SHP77 treated with DMSO at 0.1 percent for 48 hours (cell line): ENCODE results near the gene FAM174C.
"Not testable (repeated sequence)": the region's sequence is repeated elsewhere in the genome, so short reads cannot be mapped to it uniquely, and the experiment has no call there.

Source experiments
- DNase-seq: peaks from one replicate; lab custom pipeline; 2025; lab: John Stamatoyannopoulos, UW

FAM174C gene

DNA sequence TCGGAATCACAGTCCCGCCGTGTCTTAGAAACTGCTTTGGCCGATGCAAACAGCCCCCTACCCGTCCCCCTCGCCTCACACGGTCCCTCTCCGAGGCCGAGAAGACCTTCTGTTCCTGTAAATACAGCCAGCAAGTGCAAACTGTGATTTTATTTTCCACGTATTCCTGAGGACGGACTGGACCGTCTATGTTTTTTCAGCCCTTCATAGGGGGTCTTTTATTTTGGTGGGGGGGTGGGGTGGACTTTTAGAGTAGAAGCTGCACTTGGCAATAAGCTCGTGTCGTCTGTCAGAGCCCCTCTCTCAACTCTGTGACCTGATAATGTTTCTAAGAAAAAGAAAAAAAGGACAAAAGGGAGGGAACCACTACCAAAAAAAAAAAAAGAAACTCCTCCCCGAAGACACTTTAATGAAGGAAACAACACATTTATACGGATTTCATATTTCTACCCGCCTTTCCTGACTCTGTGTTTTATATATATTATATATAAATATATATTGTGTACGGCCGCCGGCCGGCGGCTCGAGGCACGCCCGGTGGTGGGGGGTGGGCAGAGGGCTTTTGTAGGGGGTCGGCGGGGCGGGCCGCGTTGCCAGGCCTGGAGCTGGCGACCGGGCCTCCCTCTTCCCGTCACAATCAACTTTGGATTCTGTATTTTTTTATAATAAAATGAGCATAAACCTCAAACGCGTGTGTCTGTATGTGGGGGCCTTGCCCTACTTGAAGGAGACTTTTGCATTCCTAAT is 25.6 kb downstream of the FAM174C start:
- no peak for DNase-seq

DNA sequence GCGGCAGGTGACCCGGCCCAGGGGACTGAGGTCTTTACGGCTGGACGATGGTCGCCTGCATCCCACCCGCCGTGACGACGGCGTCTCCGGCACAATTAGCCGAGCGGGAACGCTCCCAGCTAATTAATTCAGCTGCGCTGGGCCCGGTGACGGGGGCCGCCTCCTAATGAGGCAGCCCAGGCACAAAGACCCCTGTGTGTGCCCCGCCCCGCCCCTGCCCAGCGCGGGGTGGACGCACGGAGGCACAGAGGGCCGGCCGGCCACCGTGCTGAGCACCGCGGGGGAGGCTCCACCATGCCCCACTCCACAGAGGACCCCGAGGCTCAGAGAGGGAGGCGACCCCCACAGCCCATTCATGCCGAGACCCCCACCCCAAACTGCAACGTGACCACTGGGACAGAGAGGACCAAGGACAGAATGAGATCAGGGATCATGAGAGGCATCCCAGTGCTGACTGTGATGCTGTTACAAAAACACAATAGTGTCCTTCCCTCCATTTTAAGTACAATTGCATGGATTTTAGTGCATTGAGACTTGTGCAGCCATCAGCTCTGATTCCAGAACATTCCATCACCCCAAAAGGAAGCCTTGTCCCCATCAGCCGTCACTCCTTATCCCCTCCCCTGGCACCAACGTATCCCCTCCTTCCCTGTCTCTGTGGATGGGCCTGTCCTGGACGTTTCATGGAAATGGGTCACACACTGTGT is 27.4 kb downstream of the FAM174C start:
- no peak for DNase-seq

DNA sequence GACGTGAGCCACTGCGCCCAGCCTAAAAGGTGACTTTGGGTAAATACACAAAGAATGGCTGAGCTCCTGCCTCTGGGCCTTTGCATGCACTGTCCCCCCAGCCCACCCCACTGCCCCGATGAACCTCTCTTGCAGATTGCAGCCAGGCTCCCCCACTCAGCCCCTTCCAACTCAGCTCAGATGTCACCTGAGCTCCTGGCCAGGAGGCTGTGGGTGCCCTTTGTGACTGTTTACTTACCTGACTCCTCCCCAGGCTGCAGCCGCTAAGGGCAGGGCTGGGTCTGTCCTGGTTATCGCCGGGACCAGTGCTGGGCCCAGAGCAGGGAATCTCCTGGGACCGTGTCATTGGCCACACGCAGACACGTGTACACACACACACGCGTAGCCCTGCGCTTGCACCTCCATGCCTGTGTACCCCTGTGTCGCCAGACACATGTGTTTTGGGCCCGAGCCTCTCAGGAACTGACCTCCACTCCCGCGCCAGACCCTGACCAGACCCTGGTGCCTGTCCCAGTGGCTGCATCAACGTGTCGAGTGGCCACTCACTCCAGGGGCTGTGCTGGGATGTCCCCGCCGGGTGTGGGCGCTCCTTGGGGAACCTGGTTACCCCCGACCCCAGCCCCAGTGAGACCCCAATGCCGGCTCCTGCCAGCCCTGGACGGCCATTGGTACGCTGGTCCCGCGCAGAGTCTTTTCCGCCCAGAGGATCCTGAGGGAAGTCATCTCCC is 29.0 kb downstream of the FAM174C start:
- DNase-seq: no peak

DNA sequence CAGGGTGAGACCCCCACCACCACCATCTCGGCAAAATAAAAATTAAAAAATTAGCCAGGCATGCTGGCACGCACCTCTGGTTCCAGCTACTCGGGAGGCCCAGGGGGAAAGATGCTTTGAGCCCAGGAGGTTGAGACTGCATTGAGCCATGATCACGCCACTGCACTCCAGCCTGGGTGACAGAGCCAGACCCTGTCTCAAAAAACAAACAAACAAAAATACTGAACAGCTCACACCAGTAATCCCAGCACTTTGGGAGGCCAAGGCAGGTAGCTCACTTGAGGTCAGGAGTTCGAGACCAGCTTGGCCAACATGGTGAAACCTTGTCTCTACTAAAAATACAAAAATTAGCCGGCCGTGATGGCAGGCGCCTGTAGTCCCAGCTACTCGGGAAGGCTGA is 30.0 kb downstream of the FAM174C start:
- not testable (repeated sequence) for DNase-seq

DNA sequence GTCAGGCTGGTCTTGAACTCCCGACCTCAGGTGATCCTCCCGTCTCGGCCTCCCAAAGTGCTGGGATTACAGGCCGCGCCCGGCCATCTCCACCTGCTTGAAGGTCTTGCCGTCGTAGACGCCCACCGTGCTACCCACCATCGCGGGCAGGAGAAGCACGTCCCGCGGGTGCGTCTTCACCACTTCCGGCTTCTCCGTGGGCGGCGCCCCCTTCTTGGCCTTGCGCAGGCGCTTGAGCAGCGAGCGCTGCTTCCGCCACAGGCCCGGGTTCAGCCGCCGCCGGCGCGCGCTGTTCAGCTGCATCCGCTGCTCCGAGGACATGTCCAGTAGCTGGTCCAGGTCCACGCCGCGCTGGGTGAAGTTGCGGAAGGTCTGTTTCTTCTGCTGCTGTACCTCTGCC is 32.0 kb downstream of the FAM174C start:
- peak; percentile 40 for DNase-seq

DNA sequence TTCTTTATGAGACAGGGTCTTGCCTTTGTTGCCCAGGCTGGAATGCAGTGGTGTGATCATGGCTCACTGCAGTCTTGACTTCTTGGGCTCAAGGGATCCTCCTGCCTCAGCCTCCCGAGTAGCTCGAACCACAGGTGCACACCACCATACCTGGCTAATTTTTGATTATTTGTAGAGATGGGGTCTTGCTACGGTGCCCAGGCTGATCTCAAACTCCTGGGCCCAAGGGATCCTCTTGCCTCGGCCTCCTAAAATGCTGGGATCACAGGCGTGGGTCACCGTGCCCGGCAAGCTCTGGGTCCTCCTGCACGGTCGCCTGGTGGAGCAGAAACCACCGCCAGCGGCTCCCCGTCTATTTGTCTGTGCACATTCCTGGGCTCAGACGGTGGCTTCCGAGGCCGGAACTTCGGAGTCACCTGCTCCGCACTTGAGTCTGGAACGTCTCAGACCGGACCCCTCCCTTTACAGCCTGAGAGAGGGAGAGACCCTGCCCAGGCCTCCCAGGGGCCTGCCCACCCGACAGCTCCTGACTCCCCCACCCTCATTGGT is 32.5 kb downstream of the FAM174C start:
- no peak for DNase-seq

DNA sequence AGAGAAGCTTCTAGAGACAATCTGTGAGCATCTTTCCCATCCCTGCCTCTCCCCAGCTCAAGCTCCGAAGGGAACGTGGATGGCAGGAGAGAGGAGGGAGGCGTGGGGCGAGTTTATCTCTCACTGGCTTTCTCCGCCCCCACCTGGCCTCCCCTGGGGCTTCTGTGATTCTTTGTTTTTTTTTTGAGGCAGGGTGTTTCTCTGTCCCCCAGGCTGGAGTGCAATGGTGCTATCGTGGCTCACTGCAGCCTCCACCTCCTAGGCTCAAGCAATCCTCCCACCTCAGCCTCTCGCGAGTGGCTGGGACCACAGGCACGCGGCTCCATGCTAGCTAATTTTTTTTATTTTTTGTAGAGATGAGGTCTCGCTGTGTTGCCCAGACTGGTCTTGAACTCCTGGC is 33.4 kb downstream of the FAM174C start:
- DNase-seq: no peak

DNA sequence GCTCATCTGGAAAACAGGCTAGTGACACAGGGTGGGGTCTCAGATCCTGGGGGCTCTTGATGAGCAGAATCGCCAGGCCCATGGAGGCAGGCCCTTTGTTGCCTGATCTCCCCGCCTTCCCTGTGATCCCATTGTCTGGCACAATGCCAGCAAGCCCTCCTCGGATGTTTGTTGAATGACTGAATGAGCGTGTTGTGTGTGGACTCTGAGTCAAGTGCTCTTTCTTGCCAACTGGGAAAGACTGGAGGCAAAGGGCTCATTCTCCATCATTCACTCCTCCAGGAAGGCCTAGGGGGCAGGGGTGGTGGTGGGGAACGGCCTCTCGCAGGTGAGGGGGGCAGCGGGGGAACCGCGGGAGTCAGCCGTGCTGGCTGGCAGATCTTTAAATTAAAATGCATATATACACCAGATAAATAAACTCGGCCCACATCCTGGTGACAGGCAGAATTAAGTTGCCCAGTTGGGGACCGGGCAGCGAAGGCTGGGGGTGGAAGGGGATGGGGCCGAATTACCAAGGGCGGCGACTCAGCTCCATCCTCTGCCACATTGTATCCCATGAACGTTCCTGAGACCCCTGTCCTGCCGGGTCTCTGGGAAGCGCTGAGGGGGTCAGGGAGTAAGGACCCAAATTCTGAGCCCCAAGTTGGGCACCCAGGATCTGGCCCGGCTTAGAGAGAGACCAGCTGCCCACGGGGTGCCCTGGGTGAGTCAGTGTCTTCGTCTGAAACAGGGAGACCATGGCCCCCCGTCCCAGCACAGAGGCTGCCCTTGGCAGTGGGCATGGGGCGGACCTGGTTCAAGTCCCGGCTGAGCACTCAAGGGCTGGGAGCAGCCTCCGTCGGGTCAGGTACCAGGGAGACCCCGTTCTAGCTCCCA is 34.9 kb downstream of the FAM174C start:
- DNase-seq: no peak

DNA sequence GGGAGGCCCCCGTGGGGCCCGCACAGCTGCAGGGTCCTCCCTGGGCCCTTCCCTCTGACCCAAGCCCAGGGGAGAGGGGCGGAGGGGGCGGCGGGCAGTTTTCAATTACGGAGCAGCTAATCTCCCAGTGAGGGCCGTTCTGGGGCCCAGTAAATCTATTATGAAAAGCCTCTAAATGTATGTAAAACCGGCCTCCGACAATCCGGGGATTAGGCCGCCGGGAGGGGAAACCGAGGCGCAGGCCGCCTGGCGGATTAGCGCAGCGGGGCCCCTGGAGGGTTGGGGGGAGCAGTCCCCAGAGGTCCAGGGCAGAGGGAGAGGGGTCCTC is 35.5 kb downstream of the FAM174C start:
- DNase-seq: no peak

DNA sequence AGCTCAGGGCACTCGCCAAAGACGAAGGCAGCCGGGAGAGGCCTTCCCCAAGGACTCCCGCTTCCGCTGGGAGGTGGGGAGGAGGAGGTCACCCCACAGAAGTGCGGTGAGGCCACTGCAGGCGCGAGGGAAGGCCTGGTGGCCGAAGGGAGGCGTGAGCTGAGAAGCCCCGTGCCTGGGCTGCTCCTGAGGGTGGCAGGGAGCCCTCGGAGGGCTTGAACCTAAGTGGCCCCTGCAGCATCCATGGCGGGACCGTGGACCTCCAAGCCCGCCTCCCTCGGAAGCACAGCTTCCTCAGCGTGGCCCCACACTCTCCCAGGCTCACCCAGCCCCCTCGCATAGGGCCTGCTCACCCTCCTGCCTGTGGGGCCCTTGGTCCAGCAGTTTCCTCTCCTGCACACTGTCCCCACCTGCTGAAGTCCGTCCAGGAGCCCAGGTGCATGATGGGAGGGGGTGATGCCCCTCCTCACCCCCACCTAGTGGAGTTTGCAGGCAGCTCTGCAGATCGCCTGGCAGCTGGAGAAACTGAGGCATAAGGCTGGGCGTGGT is 36.3 kb downstream of the FAM174C start:
- DNase-seq: no peak

DNA sequence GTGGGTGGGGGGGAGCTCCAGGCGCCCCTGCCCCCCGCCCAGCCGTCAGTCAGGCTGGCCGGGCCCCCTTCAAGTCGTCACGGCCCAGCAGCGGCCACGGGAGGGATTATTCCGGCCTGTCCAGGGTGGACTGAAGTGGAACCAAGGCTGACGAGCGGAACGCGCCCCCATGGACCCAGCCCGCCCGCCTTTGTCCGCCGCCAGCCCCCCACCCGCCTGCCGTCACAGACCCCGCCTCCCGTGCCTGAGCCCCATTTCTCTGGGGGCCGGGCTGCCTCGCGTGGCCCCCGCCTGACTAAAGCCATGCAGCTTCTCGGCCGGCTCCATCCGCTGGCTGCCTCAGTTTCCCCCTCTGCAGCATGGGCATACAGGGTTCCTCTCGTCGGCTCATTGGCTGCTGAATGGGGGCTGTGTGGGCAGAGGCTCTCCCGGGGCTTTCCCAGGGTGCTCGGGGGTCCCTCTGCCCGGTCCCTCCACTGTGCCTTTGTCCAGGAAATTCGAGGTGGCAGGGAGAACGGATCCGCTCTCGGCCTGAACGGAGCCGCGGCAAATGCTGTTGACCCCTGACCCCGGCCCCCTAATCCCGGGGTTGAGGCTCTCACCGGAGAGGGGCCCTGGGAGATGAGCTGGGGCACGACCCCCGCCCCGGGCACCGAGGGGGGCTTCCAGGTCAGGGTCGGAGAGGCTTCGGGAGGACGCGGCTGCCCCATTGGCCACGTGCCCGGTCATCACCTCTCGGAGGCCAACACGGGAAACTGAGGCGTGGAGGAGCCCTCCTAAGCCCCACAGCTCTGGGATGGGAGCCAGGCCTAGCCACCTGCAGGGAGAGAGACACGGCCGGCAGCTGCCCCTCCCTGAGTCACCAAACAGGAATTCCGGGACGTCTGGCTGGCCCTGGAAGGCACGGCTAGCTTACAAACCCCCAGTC is 37.7 kb downstream of the FAM174C start:
- DNase-seq: no peak

DNA sequence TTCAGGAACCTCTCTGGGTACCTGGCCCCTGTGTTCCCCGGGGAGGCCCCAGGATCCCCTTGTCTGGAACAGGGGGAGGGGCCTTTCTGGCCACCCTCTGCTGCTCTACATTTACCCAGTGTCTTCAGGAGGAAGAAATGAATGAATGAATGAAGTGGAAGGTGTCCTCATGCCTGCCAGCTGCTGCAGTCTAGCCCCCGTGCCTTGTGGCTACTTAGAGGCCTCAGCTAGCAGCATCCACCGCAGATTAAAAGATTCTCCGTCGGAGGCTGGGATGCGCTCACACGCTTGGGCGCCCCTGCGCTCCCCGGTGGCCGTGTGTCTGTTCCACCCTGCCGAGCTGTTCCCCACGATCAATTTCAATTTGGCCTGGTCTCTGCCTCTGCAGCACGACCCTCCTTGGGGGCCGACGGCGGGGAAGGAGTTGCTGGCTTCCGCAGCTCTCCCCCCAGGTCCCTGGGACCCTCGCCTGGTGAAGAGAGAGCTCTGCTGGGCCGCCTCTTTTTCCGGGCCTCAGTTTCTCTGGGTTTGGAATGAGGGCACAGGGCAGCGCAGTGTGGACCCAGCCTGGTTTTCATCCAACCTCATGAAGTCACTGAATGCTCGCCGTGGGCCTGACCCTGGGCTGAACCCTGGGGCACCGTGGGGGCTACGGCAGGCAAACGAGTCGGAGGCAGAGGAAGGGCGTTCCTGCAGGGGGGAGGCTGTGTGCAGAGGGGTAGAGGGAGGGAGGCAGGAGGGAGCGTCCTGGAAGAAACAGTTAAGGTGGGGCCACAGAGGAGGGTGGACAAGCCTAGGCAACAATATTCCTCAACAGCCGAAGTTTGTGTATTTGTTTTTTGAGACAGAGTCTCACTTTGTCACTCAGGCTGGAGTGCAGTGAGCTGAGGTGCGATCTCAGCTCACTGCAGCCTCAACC is 38.6 kb downstream of the FAM174C start:
- no peak for DNase-seq

DNA sequence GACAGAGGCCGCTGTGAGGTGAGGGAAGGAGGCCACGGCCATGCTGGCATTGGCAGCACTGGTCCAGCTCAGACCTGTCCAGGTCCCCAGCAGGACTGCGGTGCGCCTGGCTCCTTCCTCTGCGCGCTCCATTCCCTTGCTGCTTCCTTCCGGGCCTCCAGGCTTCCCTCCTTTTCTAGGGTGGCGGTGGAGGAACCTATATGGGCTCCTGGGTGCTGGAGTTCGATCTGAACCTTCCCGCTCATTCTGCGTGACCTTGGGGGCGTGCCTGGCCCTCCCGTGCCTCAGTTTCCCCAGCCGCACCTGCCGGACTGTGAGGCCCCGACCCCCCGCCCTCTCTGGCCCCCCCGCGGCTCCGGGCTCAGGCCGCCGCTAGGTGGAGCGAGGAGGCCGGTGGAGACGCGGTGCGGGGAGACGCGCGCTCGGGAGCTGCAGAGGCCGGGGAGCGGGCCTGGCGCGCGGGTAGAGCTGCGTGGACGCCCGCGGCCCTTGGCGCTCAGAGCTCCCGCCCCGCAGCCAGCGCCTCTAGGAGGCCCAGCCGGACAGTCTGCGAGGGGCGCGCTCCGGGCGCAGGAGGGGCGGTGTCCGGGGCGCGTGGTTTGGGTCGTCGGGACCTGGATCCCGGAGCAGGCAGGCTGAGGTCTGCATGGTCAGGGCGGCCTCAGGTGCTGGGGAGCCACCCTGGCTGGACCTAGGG is 40.3 kb downstream of the FAM174C start:
- no peak for DNase-seq

DNA sequence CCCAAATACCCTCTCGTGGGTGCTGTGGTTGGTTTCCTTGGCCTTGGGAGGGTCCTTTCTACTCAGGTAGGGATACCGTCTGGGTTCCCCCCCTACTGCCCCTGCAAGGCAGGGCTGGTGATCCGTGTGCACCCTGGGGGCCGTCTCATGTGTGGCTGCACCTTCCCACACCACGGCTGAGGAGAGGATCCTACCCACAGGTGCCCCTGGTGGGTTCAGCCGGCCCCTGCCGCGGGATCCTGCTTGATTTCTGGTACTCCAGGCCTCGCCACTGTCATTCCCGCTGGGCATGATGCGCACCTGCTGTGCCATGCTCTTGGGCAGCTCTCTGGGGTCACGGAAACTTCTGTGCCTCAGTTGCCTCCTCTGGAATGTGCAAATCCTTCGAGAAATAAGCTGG is 41.1 kb downstream of the FAM174C start:
- DNase-seq: no peak

DNA sequence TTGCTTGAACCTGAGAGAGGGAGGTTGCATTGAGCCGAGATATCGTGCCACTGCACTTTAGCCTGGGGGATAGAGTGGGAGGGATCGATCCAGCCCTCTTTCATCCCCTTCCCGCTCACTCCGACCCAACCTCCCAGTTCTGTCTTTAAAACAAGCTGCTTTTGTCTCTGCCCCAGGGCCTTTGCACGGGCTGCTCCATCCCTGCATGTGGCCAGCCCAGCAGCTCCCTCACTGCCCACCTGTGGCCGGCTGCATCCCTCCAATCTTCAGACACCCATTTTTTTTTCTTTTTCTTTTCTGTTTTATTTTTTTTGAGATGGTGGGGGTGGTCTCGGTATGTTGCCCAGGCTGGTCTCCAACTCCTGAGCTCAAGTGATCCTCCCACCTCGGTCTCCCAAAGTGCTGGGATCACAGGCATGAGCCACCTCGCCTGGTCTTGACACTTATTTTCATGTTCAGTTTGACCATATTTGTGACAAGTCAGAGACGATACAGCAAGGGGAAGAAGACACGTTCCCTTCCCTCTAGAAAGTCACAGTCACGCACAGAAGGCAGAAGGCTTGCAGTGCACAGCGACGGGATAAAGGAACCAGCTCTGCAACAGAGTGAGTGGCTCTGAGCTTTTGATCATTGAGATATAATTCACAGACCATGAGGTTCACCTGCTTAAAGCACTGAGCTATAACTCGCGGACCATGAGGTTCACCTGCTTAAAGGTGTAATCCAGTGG is 42.1 kb downstream of the FAM174C start:
- DNase-seq: no peak

DNA sequence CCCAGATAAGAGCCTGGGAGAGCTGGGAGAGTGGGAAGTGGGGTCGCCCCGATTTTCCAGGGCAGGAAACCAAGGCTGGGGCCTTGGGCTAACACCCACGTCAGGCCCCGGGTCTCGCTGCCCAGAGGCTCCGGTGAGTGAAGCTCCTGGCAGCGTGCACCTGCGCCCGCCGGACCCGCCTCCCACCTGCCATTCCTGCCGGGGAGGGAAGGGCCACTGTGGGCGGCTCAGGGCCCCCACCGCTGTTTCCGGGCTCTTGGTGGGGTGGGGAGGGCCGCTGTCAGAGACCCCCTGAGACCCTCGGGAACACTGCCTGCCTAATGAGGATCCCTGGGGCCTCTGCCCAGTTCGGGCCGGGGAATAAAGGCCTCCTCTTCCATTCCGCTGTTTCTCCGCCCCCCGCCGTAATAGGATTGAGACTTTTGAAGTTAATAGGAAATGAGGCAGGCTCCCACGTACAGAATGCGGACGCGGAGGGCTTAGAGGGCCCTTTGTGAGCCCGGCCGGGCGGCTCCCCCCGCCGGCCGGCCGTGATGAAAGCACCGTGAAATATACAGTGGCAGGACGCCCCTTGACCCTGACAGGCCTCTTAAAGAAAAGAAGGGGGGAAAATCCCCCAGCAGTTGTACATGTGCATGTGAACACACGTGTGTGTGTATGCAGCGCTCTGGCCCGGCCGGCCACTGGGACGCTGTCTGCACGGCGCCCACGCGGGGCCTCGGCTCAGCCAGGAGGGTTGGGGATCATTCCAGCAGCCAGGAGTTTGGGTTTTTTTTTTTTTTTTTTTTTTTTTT is 43.5 kb downstream of the FAM174C start:
- no peak for DNase-seq

DNA sequence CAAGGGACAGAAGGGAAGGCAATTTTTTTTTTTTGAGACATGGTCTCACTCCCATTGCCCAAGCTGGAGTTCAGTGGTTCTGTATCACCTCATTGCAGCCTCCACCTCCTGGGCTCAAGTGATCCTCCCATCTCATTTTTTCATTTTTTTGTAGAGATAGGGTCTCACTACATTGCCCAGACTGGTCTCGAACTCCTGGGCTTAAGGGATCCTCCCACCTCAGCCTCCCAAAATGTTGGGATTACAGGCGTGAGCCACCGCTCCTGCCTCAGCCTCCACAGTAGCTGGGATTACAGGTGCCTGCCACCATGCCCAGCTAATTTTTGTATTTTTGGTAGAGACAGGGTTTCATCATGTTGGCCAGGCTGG is 44.9 kb downstream of the FAM174C start:
- not testable (repeated sequence) for DNase-seq
